GM12878 (cell line): Measurements from ENCODE around the gene ACKR1. TPM values are rescaled to one million over a fixed set of nuclear protein-coding genes. Genes with fewer than 3 reads are reported as not detected.

Source experiments
- ATAC-seq: fragments of 200-7000 bp; cut with Tn5 transposase; 3 replicates; pipeline ENCODE4 v1.9.1; 2020; ENCODE audit warnings: mild to moderate bottlenecking, moderate library complexity
- BruUV-seq: library from RNA; stranded (reverse); fragments of 400-500 nt; replicated peaks from 2 replicates; lab custom pipeline; 2021; lab: Mats Ljungman, UMichigan
- CTCF ChIA-PET: fragments of 300-600 bp; sonication (Branson Sonifier 250); formaldehyde crosslinking; extraction: SDS; loops from one replicate; lab custom pipeline; 2021; ENCODE audit warnings: inconsistent platforms; lab: Yijun Ruan, JAX
- POLR2A ChIA-PET: fragments of 350-600 bp; formaldehyde crosslinking; extraction: SDS; loops from one replicate; lab custom pipeline; 2021; ENCODE audit warnings: inconsistent platforms; lab: Charles Lee
- RAD21 ChIA-PET: fragments of 300-600 bp; sonication (Branson Sonifier 250); formaldehyde crosslinking; loops from one replicate; lab custom pipeline; 2023; ENCODE audit warnings: antibody characterized with exemption; ENCODE audit not compliant: unreplicated experiment; lab: Charles Lee
- SMC1A ChIA-PET: fragments of 300-600 bp; sonication (Branson Sonifier 250); formaldehyde crosslinking; loops from one replicate; lab custom pipeline; 2023; ENCODE audit not compliant: unreplicated experiment, uncharacterized antibody; lab: Charles Lee
- DNase-seq: peaks from one replicate; pipeline ENCODE4 v3.0.0-alpha.2; 2011; ENCODE audit warnings: low read depth, low spot score
- FAIRE-seq: peaks from 3 replicates; lab custom pipeline; 2011; peaks lifted over from hg19 to GRCh38; lab: Jason Lieb, UNC
- H2AFZ ChIP-seq: 2 replicates; pipeline ENCODE4 v1.6.0; 2011; ENCODE audit warnings: low read depth, low read length, control low read depth; ENCODE audit not compliant: control insufficient read depth
- H3K27ac ChIP-seq: 2 replicates; pipeline ENCODE4 v1.5.1; 2011; ENCODE audit warnings: control low read depth; ENCODE audit not compliant: control insufficient read depth, insufficient read depth
- H3K27me3 ChIP-seq, 2 experiments: replicated peaks in 1 of 2; 2 replicates each; pipeline versions ENCODE4 v1.6.0 to v1.6.1; 2011; ENCODE audit warnings: low read length in 1 of 2; ENCODE audit not compliant: control insufficient read depth in 2 of 2, insufficient read depth in 2 of 2
- H3K36me3 ChIP-seq, 2 experiments: 2 replicates each; pipeline ENCODE4 v1.5.1; 2011; ENCODE audit warnings: low read length in 1 of 2; ENCODE audit not compliant: control insufficient read depth in 2 of 2, insufficient read depth in 2 of 2
- H3K4me1 ChIP-seq: 2 replicates; pipeline ENCODE4 v1.6.1; 2011; ENCODE audit warnings: mild to moderate bottlenecking, low read length, moderate library complexity, mixed read lengths; ENCODE audit not compliant: control insufficient read depth, insufficient read depth
- H3K4me2 ChIP-seq: 2 replicates; pipeline ENCODE4 v1.6.0; 2011; ENCODE audit warnings: control low read depth; ENCODE audit not compliant: control insufficient read depth, insufficient read depth
- H3K4me3 ChIP-seq: fragments of 200-600 bp; sonication (generic); 2 replicates; pipeline ENCODE4 v1.5.1; 2016
- H3K79me2 ChIP-seq: 2 replicates; pipeline ENCODE4 v1.6.0; 2011; ENCODE audit warnings: low read length; ENCODE audit not compliant: control insufficient read depth, insufficient read depth
- H3K9ac ChIP-seq: 2 replicates; pipeline ENCODE4 v1.8.0; 2011; ENCODE audit warnings: low read length, control low read depth, mixed read lengths; ENCODE audit not compliant: control insufficient read depth, insufficient read depth
- H3K9me3 ChIP-seq: replicated peaks from 3 replicates; pipeline ENCODE4 v1.5.1; 2011; ENCODE audit warnings: mild to moderate bottlenecking, low read length; ENCODE audit not compliant: control insufficient read depth, insufficient read depth
- H4K20me1 ChIP-seq: 2 replicates; pipeline ENCODE4 v1.6.0; 2011; ENCODE audit not compliant: control insufficient read depth, insufficient read depth
- CREB1 ChIP-seq: IDR thresholded peaks from 2 replicates; pipeline ENCODE4 v1.6.1; 2012; ENCODE audit warnings: low read depth, mild to moderate bottlenecking, inconsistent platforms
- CUX1 ChIP-seq: IDR thresholded peaks from 2 replicates; pipeline ENCODE4 v1.6.1; 2012; ENCODE audit warnings: improper control_type of control experiment, low read depth, low read length; ENCODE audit not compliant: insufficient replicate concordance
- FOS ChIP-seq: IDR thresholded peaks from 3 replicates; pipeline ENCODE4 v1.6.1; 2011; ENCODE audit warnings: borderline replicate concordance; ENCODE audit not compliant: insufficient read length; ENCODE audit errors: extremely low read depth
- HDGF ChIP-seq: fragments of 450-650 bp; IDR thresholded peaks from 2 replicates; pipeline ENCODE4 v1.6.1; 2016; ENCODE audit warnings: antibody characterized with exemption
- POLR2AphosphoS5 ChIP-seq: IDR thresholded peaks from 2 replicates; pipeline ENCODE4 v1.6.1; 2011; ENCODE audit warnings: mild to moderate bottlenecking, low read length, inconsistent platforms
- SMARCA5 ChIP-seq: fragments of 450-650 bp; IDR thresholded peaks from 2 replicates; pipeline ENCODE4 v1.6.1; 2017; ENCODE audit warnings: mild to moderate bottlenecking
- SRF ChIP-seq, 2 experiments: IDR thresholded peaks; 2 replicates each; pipeline ENCODE4 v1.6.1; 2011; ENCODE audit warnings: low read depth in 2 of 2, low read length in 2 of 2, mild to moderate bottlenecking in 1 of 2, moderate library complexity in 1 of 2
- TAF1 ChIP-seq: IDR thresholded peaks from 2 replicates; pipeline ENCODE4 v1.6.1; 2011; ENCODE audit warnings: mild to moderate bottlenecking, low read depth, low read length, borderline replicate concordance
- ZSCAN29 ChIP-seq: fragments of 450-650 bp; IDR thresholded peaks from 2 replicates; pipeline ENCODE4 v1.6.1; 2017; ENCODE audit warnings: mild to moderate bottlenecking, moderate library complexity
- ZZZ3 ChIP-seq: IDR thresholded peaks from 2 replicates; pipeline ENCODE4 v1.6.1; 2011; ENCODE audit warnings: low read depth; ENCODE audit not compliant: control insufficient read depth, insufficient read length
- WGBS: methylation state at CpG from one replicate; pipeline ENCODE4 v1.1.6; 2016; ENCODE audit warnings: low lambda C conversion rate; ENCODE audit not compliant: insufficient replicate concordance, insufficient coverage; ENCODE audit errors: missing lambda C conversion rate; 5-methylcytosine and 5-hydroxymethylcytosine counted together
- in situ Hi-C: fragments of 300-500 bp; cut with MboI; formaldehyde crosslinking; loops from 9 replicates; pipeline ENCODE4 v1.14.3; 2018; ENCODE audit warnings: mixed read lengths
- intact Hi-C: fragments of 100-400 bp; cut with micrococcal nuclease; formaldehyde crosslinking; loops from one replicate; pipeline ENCODE4 v1.14.2; 2022; ENCODE audit not compliant: unreplicated experiment
- polyA plus RNA-seq, 11 experiments: library from polyadenylated mRNA; depleted of rRNA in 4 of 11; unstranded in 6 of 11; stranded (reverse) in 5 of 11; fragments of >200 nt; fragmentation: Nextera tagmentation in 4 of 11; fragmentation: Illumina TruSeq in 1 of 11; extraction: Ambion mirVana in 4 of 11; extraction: Trizol in 1 of 11; gene quantifications; 1 replicate in 1 of 11; 2 replicates in 10 of 11; pipeline versions ENCODE4 v1.2.1 to v1.2.3, GENCODE V29; 2011 to 2016; ENCODE audit warnings: inconsistent platforms in 2 of 11, missing spikeins in 2 of 11, low read depth in 1 of 11
- total RNA-seq, 4 experiments: library from RNA; depleted of rRNA in 3 of 4; stranded (reverse); fragments of >200 nt in 3 of 4; fragmentation: Illumina TruSeq in 1 of 4; extraction: Trizol in 1 of 4; gene quantifications; 2 replicates each; pipeline versions ENCODE4 v1.2.1 to v1.2.3, GENCODE V29; 2013 to 2021
- TF ChIP-seq, protein P1 (sequence below): fragments of 450-650 bp; IDR thresholded peaks from 2 replicates; pipeline ENCODE4 v1.6.1; 2017; ENCODE audit warnings: mild to moderate bottlenecking
- TF ChIP-seq, protein P2 (sequence below): fragments of 450-650 bp; IDR thresholded peaks from 2 replicates; pipeline ENCODE4 v1.6.1; 2014; ENCODE audit warnings: mild to moderate bottlenecking

The ACKR1 gene
- total and polyA plus RNA-seq, 10 of the 15 experiments (the other 5 are each of a cell fraction or from before 2014, with no cell fraction given): 0.06 to 1.8 (median 0.38) TPM; not detected in 1

DNA sequence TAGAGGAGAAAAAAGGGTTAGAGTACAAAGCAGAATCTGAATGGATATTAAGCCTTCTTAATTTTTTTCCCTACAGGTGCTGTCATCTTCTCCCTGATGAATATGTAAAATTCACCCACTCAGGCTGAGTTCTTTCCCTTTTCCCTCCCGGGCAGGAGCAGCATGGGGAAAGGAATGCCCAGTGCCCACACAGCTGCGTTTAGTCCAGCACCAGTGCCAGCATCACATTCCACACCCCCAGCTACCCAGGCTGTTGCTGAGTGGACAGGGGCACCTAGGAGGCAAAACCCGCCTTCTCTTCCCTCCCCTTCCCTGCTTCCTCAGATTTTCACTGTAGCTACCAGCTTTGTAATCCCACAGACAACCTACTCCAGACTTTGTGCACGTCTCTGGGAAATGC lies 36.6 kb upstream of the ACKR1 start (continued):
- TF ChIP-seq, protein P1, sequence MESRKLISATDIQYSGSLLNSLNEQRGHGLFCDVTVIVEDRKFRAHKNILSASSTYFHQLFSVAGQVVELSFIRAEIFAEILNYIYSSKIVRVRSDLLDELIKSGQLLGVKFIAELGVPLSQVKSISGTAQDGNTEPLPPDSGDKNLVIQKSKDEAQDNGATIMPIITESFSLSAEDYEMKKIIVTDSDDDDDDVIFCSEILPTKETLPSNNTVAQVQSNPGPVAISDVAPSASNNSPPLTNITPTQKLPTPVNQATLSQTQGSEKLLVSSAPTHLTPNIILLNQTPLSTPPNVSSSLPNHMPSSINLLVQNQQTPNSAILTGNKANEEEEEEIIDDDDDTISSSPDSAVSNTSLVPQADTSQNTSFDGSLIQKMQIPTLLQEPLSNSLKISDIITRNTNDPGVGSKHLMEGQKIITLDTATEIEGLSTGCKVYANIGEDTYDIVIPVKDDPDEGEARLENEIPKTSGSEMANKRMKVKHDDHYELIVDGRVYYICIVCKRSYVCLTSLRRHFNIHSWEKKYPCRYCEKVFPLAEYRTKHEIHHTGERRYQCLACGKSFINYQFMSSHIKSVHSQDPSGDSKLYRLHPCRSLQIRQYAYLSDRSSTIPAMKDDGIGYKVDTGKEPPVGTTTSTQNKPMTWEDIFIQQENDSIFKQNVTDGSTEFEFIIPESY: no peak
- no peak for TF ChIP-seq POLR2AphosphoS5

DNA sequence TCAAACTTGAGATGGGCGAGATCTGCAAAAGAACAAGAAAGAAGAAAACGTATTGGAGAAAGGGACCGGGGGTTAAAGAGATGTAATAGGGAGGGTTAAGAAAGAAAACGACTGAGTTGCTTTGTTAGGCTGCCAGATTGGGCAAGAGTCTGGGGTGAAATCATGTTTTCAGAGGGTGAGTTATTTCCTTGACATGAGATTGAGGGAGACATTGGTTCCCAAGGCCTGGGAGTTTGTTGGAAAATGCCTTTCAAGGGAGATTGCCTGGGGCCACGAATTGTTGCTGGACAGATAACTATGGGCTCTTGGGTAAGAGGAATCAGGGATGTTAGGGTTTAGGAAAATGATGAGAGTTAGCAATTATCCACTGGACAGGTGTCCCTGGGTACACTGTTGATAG lies 34.0 kb upstream of the ACKR1 start:
- no peak overlapping the region for H3K9ac ChIP-seq
- FAIRE-seq (no peak), ATAC-seq (no peak), DNase-seq (no peak)
- no peaks in the 10 kb centered on the region for H3K36me3 ChIP-seq
- H2AFZ ChIP-seq: no peak overlapping the region
- SMC1A ChIA-PET: no interaction called here
- no peak overlapping the region for H3K4me3 ChIP-seq
- RAD21 ChIA-PET: no interaction called here
- 3% methylated on average over 5 of the region's 5 CpGs for WGBS
- H3K4me1 ChIP-seq: no peaks in the 10 kb centered on the region
- CTCF ChIA-PET: no interaction called here
- BruUV-seq: no TSS peak
- no peaks in the 10 kb centered on the region for H3K79me2 ChIP-seq
- no peaks in the 10 kb centered on the region for H4K20me1 ChIP-seq
- in situ Hi-C loops (no loop called here), intact Hi-C loops (no loop called here)
- no peak overlapping the region for H3K27ac ChIP-seq
- POLR2A ChIA-PET: no interaction called here
- H3K9me3 ChIP-seq: no peaks in the 10 kb centered on the region
- H3K27me3 ChIP-seq: peaks cover 1 to 13% of the 10 kb centered on the region in 2 experiments
- H3K4me2 ChIP-seq: no peak overlapping the region
- TF ChIP-seq SRF (IDR thresholded peaks at IDR 0.05; ENCODE audit: low read depth in 2 of 2, low read length in 2 of 2) (no peak), SMARCA5 (no peak), ZZZ3 (no peak), HDGF (no peak), TAF1 (no peak), CUX1 (no peak), CREB1 (no peak), ZSCAN29 (no peak), FOS (no peak)
- TF ChIP-seq, protein P2, sequence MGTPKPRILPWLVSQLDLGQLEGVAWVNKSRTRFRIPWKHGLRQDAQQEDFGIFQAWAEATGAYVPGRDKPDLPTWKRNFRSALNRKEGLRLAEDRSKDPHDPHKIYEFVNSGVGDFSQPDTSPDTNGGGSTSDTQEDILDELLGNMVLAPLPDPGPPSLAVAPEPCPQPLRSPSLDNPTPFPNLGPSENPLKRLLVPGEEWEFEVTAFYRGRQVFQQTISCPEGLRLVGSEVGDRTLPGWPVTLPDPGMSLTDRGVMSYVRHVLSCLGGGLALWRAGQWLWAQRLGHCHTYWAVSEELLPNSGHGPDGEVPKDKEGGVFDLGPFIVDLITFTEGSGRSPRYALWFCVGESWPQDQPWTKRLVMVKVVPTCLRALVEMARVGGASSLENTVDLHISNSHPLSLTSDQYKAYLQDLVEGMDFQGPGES: no peak
